ENCODE results near the gene LRRK1. TPM values are rescaled to one million over a fixed set of nuclear protein-coding genes. Genes with fewer than 3 reads are reported as not detected.

LRRK1 gene
- total and polyA plus RNA-seq, 2 of the 4 experiments (the other 2 are of a cell fraction) = 3.0 to 5.8 TPM

DNA sequence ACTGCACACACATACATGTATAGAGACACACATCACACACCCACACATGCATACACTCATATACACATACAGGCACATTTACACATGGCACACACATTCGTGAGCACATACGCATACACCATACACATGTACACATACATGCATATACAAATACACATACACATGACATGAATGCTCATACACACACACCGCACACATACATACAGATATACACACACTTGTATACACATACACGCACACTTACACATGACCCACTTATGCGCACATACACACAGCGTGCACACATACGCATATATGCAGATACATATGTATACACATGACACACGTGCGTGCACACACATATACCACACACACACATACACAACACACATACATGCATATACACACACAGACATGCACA lies 162.7 kb downstream of the LRRK1 start:
- Histone ChIP-seq H4K8ac (ENCODE audit: low read depth in 2 of 2, low read length in 2 of 2) (no peak overlapping the region), H3K9me3 (ENCODE audit: control insufficient read depth, insufficient read depth, low read length) (no peaks in the 10 kb centered on the region), H3K9me1 (ENCODE audit: insufficient read depth, low read length) (peaks cover 3% of the 10 kb centered on the region; the same call in 1 of the 2 replicates), H2BK20ac (ENCODE audit: low read depth, low read length) (no peak overlapping the region), H4K5ac (ENCODE audit: low read depth, low read length) (no peak overlapping the region), H2BK15ac (ENCODE audit: low read depth, low read length) (no peak overlapping the region), H4K20me1 (ENCODE audit: insufficient read depth, low read length) (no peaks in the 10 kb centered on the region), H3K27me3 (ENCODE audit: control insufficient read depth, insufficient read depth, low read length) (no peaks in the 10 kb centered on the region), H3K36me3 (ENCODE audit: control insufficient read depth, insufficient read depth, low read length) (no peaks in the 10 kb centered on the region), H3K4me3 (ENCODE audit: insufficient read depth, low read depth, low read length) (no peak overlapping the region), H3K9ac (ENCODE audit: low read depth, low read length) (no peak overlapping the region), H2AFZ (replicated peaks; ENCODE audit: low read length, poor library complexity) (no peak overlapping the region), H2BK120ac (ENCODE audit: low read depth, low read length) (no peak overlapping the region), H3K27ac (ENCODE audit: insufficient read depth, low read length) (no peak overlapping the region), H3K79me1 (ENCODE audit: low read depth in 1 of 2, low read length in 2 of 2) (no peaks in the 10 kb centered on the region), H2AK9ac (replicated peaks; ENCODE audit: low read depth, low read length, poor library complexity) (peak overlapping the region; percentile 65), H3K18ac (ENCODE audit: low read depth, low read length) (no peak overlapping the region), H3K4me1 (ENCODE audit: control insufficient read depth, insufficient read depth, low read length) (peaks cover 5% of the 10 kb centered on the region; the same call in 1 of the 2 replicates), H4K91ac (ENCODE audit: insufficient read depth, low read depth, low read length) (no peak overlapping the region), H3K56ac (ENCODE audit: extremely low read depth, insufficient read depth, low read length) (no peak overlapping the region), H3K23ac (ENCODE audit: low read depth, low read length) (0 out of 2 replicates have a peak overlapping the region, but pooled peaks have one; percentile 8), H2AK5ac (ENCODE audit: low read depth, low read length) (no peak overlapping the region), H2BK5ac (ENCODE audit: low read depth, low read length, poor library complexity, severe bottlenecking) (no peak overlapping the region), H3K4me2 (ENCODE audit: low read depth, low read length) (no peak overlapping the region), H3K14ac (replicated peaks; ENCODE audit: low read depth, low read length) (peak overlapping the region; percentile 10; the same call in 1 of the 2 replicates), H3K4ac (ENCODE audit: low read depth, low read length) (no peak overlapping the region)
- ATAC-seq (ENCODE audit: low read depth) (no peak), DNase-seq (no peak)
- intact Hi-C loops (cut with micrococcal nuclease) = no loop called here
- in situ Hi-C loops (cut with MboI; ENCODE audit: low sequenced_read_pairs) = no loop called here
- dilution Hi-C loops (cut with HindIII; ENCODE audit: low sequenced_read_pairs, unreplicated experiment) = no loop called here
- 98% methylated on average over 6 of the region's 9 CpGs; no CpG with 5 or more reads in 1 of the 2 experiments for WGBS, 2 experiments (ENCODE audit: extremely low coverage in 2 of 2, insufficient read length in 1 of 2)
- ChIA-PET CTCF (no interaction called here), POLR2A (ENCODE audit: unreplicated experiment) (no interaction called here)
- no TSS peak for BruUV-seq (replicated peaks)
- TF ChIP-seq, protein P1, sequence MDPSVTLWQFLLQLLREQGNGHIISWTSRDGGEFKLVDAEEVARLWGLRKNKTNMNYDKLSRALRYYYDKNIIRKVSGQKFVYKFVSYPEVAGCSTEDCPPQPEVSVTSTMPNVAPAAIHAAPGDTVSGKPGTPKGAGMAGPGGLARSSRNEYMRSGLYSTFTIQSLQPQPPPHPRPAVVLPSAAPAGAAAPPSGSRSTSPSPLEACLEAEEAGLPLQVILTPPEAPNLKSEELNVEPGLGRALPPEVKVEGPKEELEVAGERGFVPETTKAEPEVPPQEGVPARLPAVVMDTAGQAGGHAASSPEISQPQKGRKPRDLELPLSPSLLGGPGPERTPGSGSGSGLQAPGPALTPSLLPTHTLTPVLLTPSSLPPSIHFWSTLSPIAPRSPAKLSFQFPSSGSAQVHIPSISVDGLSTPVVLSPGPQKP (IDR thresholded peaks at IDR 0.05; ENCODE audit: borderline replicate concordance, low read depth, low read length) = no peak
- TF ChIP-seq, protein P2, sequence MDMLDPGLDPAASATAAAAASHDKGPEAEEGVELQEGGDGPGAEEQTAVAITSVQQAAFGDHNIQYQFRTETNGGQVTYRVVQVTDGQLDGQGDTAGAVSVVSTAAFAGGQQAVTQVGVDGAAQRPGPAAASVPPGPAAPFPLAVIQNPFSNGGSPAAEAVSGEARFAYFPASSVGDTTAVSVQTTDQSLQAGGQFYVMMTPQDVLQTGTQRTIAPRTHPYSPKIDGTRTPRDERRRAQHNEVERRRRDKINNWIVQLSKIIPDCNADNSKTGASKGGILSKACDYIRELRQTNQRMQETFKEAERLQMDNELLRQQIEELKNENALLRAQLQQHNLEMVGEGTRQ (IDR thresholded peaks at IDR 0.05; ENCODE audit: low read depth, low read length) = no peak
- TF ChIP-seq CEBPB (IDR thresholded peaks at IDR 0.05; ENCODE audit: low read depth, low read length) = no peak
- TF ChIP-seq BHLHE40 (IDR thresholded peaks at IDR 0.05; ENCODE audit: low read depth, low read length) = no peak
- no peak for TF ChIP-seq RCOR1 (IDR thresholded peaks at IDR 0.05; ENCODE audit: insufficient replicate concordance, low read length)
- no peak for TF ChIP-seq CHD1 (IDR thresholded peaks at IDR 0.05; ENCODE audit: low read depth, low read length)
- TF ChIP-seq RAD21 (IDR thresholded peaks at IDR 0.05; ENCODE audit: low read length) = no peak
- TF ChIP-seq RFX5 (IDR thresholded peaks at IDR 0.05; ENCODE audit: low read depth, low read length) = no peak
- TF ChIP-seq MAZ (IDR thresholded peaks at IDR 0.05; ENCODE audit: borderline replicate concordance, low read depth, low read length) = no peak
- no peak for TF ChIP-seq POLR2A (IDR thresholded peaks at IDR 0.05; ENCODE audit: low read depth, low read length)
